Type B pancreatic cell (in vitro differentiated cells): ENCODE data around the gene COL21A1. TPM values are rescaled to one million over a fixed set of nuclear protein-coding genes. Genes with fewer than 3 reads are reported as not detected.
"Not testable (repeated sequence)": the region's sequence is repeated elsewhere in the genome, so short reads cannot be mapped to it uniquely, and the experiment has no call there.

Experiments
- DNase-seq: peaks from one replicate; pipeline ENCODE4 v3.0.0; 2021; ENCODE audit warnings: mixed read lengths; ENCODE audit not compliant: unreplicated experiment; ENCODE audit errors: extremely low spot score
- H3K27ac Mint-ChIP-seq: 2 replicates; pipeline ENCODE4 v1.8.0; 2021; ENCODE audit warnings: mild to moderate bottlenecking, mixed read lengths
- H3K27me3 Mint-ChIP-seq: 2 replicates; pipeline ENCODE4 v1.8.0; 2021; ENCODE audit warnings: mixed read lengths
- H3K36me3 Mint-ChIP-seq: 2 replicates; pipeline ENCODE4 v1.8.0; 2021; ENCODE audit warnings: mixed read lengths
- H3K4me1 Mint-ChIP-seq: one replicate; pipeline ENCODE4 v1.8.0; 2021; ENCODE audit warnings: mixed read lengths; ENCODE audit not compliant: unreplicated experiment
- H3K4me3 Mint-ChIP-seq: 2 replicates; pipeline ENCODE4 v1.8.0; 2021; ENCODE audit warnings: mild to moderate bottlenecking, mixed read lengths
- H3K9me3 Mint-ChIP-seq: 2 replicates; pipeline ENCODE4 v1.8.0; 2021; ENCODE audit warnings: mixed read lengths
- total RNA-seq: library from RNA; stranded (reverse); gene quantifications from 2 replicates; pipeline ENCODE4 v1.2.1, GENCODE V29; 2021; ENCODE audit warnings: low replicate concordance
- TF ChIP-seq, protein P1 (sequence below): fragments of 200-600 bp; sonication (generic); conservative IDR thresholded peaks from 2 replicates; pipeline ENCODE4 v1.5.0; 2021; ENCODE audit warnings: antibody characterized with exemption, mild to moderate bottlenecking

Gene COL21A1
- total RNA-seq, 1 donor from 2014 or later: 12.2 TPM

DNA sequence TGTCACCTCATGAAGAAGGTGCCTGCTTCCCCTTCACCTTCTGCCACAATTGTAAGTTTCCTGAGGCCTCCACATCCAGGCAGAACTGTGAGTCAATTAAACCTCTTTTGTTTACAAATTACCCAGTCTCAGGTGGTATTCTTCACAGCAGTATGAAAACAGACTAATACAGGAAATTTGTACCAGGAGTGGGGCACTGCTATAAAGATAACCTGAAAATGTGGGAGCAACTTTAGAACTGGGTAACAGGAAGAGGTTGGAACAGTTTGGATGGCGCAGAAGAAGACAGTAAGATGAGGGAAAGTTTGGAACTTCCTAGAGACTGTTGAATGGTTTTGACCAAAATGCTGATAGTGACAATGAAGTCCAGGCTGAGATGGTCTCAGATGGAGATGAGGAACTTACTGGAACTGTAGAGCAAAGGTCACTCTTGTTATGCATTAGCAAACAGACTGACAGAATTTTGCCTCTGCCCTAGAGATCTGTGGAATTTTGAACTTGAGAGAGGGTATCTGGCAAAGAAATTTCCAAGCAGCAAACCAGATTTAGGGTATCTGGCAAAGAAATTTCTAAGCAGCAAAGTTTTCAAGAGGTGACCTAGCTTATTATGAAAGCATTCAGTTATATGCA is 23.5 kb upstream of the COL21A1 start:
- no peak overlapping the region for H3K4me3 Mint-ChIP-seq
- H3K36me3 Mint-ChIP-seq: peaks cover 2% of the 10 kb centered on the region
- no peaks in the 10 kb centered on the region for H3K27me3 Mint-ChIP-seq

DNA sequence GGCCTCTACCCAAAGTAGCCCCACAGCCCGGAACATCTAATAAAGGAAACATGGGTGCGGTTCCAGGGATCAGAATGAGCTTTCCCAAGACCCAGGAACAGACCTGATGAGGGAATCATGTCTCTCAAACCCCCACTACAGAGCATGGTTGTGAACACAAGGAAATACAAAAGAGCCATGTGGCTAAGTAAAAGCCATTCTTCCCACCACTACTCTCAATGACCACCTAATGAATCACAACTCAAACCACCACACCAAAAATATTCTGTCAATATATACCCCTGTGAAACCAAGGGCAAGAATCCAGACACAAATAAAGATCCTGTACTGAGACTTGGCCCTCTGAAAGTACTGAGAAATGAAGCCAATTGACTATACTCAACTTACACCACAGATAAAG is 20.9 kb upstream of the COL21A1 start:
- peaks cover 4% of the 10 kb centered on the region for H3K27me3 Mint-ChIP-seq
- H3K4me3 Mint-ChIP-seq: no peak overlapping the region
- no peaks in the 10 kb centered on the region for H3K36me3 Mint-ChIP-seq
- no peak for DNase-seq
- TF ChIP-seq, protein P1, sequence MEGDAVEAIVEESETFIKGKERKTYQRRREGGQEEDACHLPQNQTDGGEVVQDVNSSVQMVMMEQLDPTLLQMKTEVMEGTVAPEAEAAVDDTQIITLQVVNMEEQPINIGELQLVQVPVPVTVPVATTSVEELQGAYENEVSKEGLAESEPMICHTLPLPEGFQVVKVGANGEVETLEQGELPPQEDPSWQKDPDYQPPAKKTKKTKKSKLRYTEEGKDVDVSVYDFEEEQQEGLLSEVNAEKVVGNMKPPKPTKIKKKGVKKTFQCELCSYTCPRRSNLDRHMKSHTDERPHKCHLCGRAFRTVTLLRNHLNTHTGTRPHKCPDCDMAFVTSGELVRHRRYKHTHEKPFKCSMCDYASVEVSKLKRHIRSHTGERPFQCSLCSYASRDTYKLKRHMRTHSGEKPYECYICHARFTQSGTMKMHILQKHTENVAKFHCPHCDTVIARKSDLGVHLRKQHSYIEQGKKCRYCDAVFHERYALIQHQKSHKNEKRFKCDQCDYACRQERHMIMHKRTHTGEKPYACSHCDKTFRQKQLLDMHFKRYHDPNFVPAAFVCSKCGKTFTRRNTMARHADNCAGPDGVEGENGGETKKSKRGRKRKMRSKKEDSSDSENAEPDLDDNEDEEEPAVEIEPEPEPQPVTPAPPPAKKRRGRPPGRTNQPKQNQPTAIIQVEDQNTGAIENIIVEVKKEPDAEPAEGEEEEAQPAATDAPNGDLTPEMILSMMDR: no peak
- no peaks in the 10 kb centered on the region for H3K4me1 Mint-ChIP-seq
- no peak overlapping the region for H3K27ac Mint-ChIP-seq
- H3K9me3 Mint-ChIP-seq: peaks cover 18% of the 10 kb centered on the region

More for the DNA sequence above, 23.5 kb upstream of the COL21A1 start:
- DNase-seq: no peak
- H3K27ac Mint-ChIP-seq: no peak overlapping the region
- H3K9me3 Mint-ChIP-seq: peaks cover 31% of the 10 kb centered on the region
- TF ChIP-seq, protein P1: no peak
- no peaks in the 10 kb centered on the region for H3K4me1 Mint-ChIP-seq

DNA sequence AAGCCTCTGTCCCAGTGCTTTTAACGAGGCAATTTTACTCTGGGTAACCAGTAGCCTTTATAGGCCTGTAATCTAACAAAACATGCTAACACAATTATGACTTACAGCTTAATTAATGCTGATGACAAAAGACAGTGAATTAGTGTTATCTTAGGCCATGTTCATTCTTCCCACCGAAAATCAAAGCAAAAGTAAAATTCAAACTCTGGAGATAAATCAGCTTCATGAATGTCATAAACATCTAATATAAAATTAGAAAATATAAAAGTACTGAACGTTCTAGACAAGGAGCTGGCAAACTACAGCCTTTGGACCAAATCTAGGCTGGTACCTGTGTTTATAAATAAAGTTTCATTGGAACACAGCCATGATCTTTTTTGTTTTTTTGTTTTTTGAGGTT is 18.6 kb upstream of the COL21A1 start:
- DNase-seq: no peak
- Mint-ChIP-seq H3K4me3 (no peak overlapping the region), H3K27me3 (peaks cover 4% of the 10 kb centered on the region), H3K9me3 (peaks cover 11% of the 10 kb centered on the region), H3K27ac (no peak overlapping the region), H3K36me3 (no peaks in the 10 kb centered on the region), H3K4me1 (no peaks in the 10 kb centered on the region)
- TF ChIP-seq, protein P1: no peak

DNA sequence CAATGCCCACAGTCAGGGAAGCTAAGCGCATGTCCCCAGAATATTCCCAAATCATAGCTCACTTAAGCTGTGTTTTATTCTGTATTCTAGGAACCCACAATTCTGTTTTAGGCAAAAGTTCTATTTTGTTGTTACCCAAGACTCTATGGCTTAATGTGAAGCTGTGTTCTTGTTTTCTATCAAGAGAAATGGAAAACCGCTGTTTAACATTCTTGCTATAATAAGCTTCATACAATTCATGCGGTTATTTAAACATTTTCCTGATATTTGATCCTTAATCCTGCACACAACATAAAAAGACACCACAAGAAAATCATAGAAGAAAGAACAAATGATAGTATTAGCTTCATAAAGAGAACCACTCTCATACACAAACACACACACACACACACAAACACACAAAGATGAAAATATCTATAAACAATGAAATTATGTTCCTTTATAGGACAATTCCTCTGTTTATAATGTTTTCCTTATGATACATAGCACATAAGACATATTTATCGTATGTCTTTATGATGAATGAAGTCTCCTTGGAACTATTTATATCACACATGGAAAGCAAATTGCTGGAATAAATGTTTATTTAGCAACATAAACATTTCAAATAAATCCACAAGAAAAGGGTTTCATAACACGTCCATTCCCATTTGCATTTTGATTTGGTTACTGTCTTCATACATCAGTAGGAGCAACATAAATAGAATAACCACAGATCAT is 16.4 kb upstream of the COL21A1 start:
- H3K36me3 Mint-ChIP-seq: no peaks in the 10 kb centered on the region
- peaks cover 12% of the 10 kb centered on the region for H3K4me1 Mint-ChIP-seq
- no peak overlapping the region for H3K27ac Mint-ChIP-seq
- TF ChIP-seq, protein P1: no peak
- no peak for DNase-seq
- no peak overlapping the region for H3K4me3 Mint-ChIP-seq
- H3K9me3 Mint-ChIP-seq: peaks cover 4% of the 10 kb centered on the region
- H3K27me3 Mint-ChIP-seq: peaks cover 6% of the 10 kb centered on the region

DNA sequence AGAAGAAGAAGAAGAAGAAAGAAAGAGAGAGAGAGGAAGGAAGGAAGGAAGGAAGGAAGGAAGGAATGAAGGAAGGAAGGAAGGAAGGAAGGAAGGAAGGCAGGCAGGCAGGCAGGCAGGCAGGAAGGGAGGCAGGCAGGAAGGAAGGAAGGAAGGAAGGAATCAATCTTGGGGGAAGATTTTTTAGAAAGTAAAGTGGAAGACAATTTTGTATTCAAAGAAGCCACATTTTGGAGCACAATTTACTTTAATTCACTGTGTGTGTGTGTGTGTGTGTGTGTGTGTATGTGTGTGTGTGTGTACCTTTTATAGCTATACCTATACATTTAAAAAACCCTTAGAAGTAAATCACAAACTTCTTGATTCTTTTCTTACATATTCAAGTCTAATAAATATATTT is 13.2 kb upstream of the COL21A1 start:
- not testable (repeated sequence) for H3K4me3 Mint-ChIP-seq, H3K27ac Mint-ChIP-seq, H3K9me3 Mint-ChIP-seq, H3K36me3 Mint-ChIP-seq, H3K27me3 Mint-ChIP-seq, DNase-seq
- peaks cover 27% of the 10 kb centered on the region for H3K4me1 Mint-ChIP-seq
